ENCODE measurements around the gene SPDYE3.

- TF ChIP-seq CTCF (IDR thresholded peaks at IDR 0.05) (no peak), CREM (CRISPR knock-in tag; IDR thresholded peaks at IDR 0.05) (no peak), ZNF219 (CRISPR knock-in tag; IDR thresholded peaks at IDR 0.05; ENCODE audit: borderline replicate concordance) (no peak), MAX (CRISPR knock-in tag; IDR thresholded peaks at IDR 0.05) (no peak), FOXP4 (CRISPR knock-in tag; IDR thresholded peaks at IDR 0.05) (no peak), ZBTB21 (CRISPR knock-in tag; IDR thresholded peaks at IDR 0.05; ENCODE audit: borderline replicate concordance) (no peak), NFE2L1 (CRISPR knock-in tag; IDR thresholded peaks at IDR 0.05) (no peak), ETV6 (CRISPR knock-in tag; IDR thresholded peaks at IDR 0.05) (no peak), IRF1 (CRISPR knock-in tag; IDR thresholded peaks at IDR 0.05) (no peak), ZNF138 (CRISPR knock-in tag; conservative IDR thresholded peaks at IDR 0.05) (no peak), NR1H2 (CRISPR knock-in tag; IDR thresholded peaks at IDR 0.05) (no peak), ZNF232 (CRISPR knock-in tag; IDR thresholded peaks at IDR 0.05) (no peak), ATF2 (CRISPR knock-in tag; IDR thresholded peaks at IDR 0.05; ENCODE audit: borderline replicate concordance, low read depth) (no peak)
Observed at GRCh38 chr7:100360135-100360854, 52.8 kb downstream of the SPDYE3 start.
